Spleen (tissue), 11 donors: ENCODE measurements around the gene ORMDL2. TPM values are rescaled to one million over a fixed set of nuclear protein-coding genes. Genes with fewer than 3 reads are reported as not detected.
A peak's percentile ranks its signal among the peaks of the same experiment; 100 is the strongest.

Experiments used
- DNase-seq: peaks from one replicate; pipeline ENCODE4 v3.0.0-alpha.2; 2020
- H3K27ac ChIP-seq, 8 donors: fragments of 200-600 bp; sonication (generic) in 7 of 8; 1 replicate in 4 of 8; 2 replicates in 4 of 8; pipeline versions ENCODE4 v1.5.0 to v1.8.0; 2016 to 2021; ENCODE audit warnings: inconsistent platforms in 4 of 8, mild to moderate bottlenecking in 4 of 8, moderate library complexity in 1 of 8
- H3K27me3 ChIP-seq, 7 donors: fragments of 200-600 bp; sonication (generic) in 6 of 7; replicated peaks in 1 of 7; 1 replicate in 4 of 7; 2 replicates in 3 of 7; pipeline versions ENCODE4 v1.5.0 to v1.8.0; 2016 to 2021; ENCODE audit warnings: inconsistent platforms in 3 of 7, mild to moderate bottlenecking in 1 of 7
- H3K36me3 ChIP-seq, 6 donors: fragments of 200-600 bp; sonication (generic) in 5 of 6; 1 replicate in 4 of 6; 2 replicates in 2 of 6; pipeline versions ENCODE4 v1.5.0 to v1.8.0; 2016 to 2021; ENCODE audit warnings: inconsistent platforms in 2 of 6
- H3K4me1 ChIP-seq, 6 donors: fragments of 200-600 bp; sonication (generic) in 5 of 6; 1 replicate in 3 of 6; 2 replicates in 3 of 6; pipeline versions ENCODE4 v1.5.0 to v1.8.0; 2016 to 2021; ENCODE audit warnings: inconsistent platforms in 3 of 6
- H3K4me3 ChIP-seq, 8 donors: fragments of 200-600 bp; sonication (generic) in 7 of 8; 1 replicate in 4 of 8; 2 replicates in 4 of 8; pipeline versions ENCODE4 v1.5.0 to v1.8.0; 2016 to 2021; ENCODE audit warnings: inconsistent platforms in 4 of 8, mild to moderate bottlenecking in 4 of 8, moderate library complexity in 2 of 8
- H3K9me3 ChIP-seq, 8 donors: fragments of 200-600 bp; sonication (generic) in 7 of 8; 1 replicate in 4 of 8; 2 replicates in 4 of 8; pipeline versions ENCODE4 v1.5.0 to v1.8.0; 2016 to 2021; ENCODE audit warnings: inconsistent platforms in 4 of 8
- CTCF ChIP-seq, 11 experiments: fragments of 200-600 bp in 7 of 11; fragments of 450-650 bp in 4 of 11; sonication (generic) in 4 of 11; IDR thresholded peaks in 8 of 11; conservative IDR thresholded peaks in 3 of 11; 1 replicate in 7 of 11; 2 replicates in 4 of 11; pipeline versions ENCODE4 v1.4.0 to v1.8.0; 2016 to 2021; ENCODE audit warnings: antibody characterized with exemption in 11 of 11, inconsistent platforms in 4 of 11, mild to moderate bottlenecking in 1 of 11
- POLR2A ChIP-seq, 3 donors: fragments of 450-650 bp; IDR thresholded peaks; one replicate each; pipeline ENCODE4 v1.5.1; 2017; ENCODE audit warnings: antibody characterized with exemption in 3 of 3, mild to moderate bottlenecking in 1 of 3
- POLR2AphosphoS5 ChIP-seq, 3 donors: sonication (generic); formaldehyde crosslinking; IDR thresholded peaks; one replicate each; pipeline ENCODE4 v1.5.1; 2017; ENCODE audit warnings: antibody characterized with exemption in 3 of 3
- WGBS, 5 donors: extraction: QIAGEN DNeasy Blood & Tissue Kit in 3 of 5; methylation state at CpG; one replicate each; pipeline versions ENCODE4 v1.1.5 to v1.1.7; 2013 to 2018; 5-methylcytosine and 5-hydroxymethylcytosine counted together
- intact Hi-C: fragments of 100-400 bp; cut with DNase I; formaldehyde crosslinking; loops from one replicate; pipeline ENCODE4 v1.15.0; 2023; ENCODE audit warnings: low total_unique reads
- polyA plus RNA-seq, 3 donors: library from polyadenylated mRNA; stranded (reverse); fragments of 200-250 nt; gene quantifications; one replicate each; pipeline ENCODE4 v1.2.1, GENCODE V29; 2013
- total RNA-seq, 7 donors: library from RNA; depleted of rRNA in 3 of 7; stranded (reverse); fragments of >200 nt in 3 of 7; fragmentation: NEBNext Ultra II Directional in 4 of 7; extraction: Animal tissue kit (Norgen Biotek cat#: 25700) in 4 of 7; gene quantifications; one replicate each; pipeline versions ENCODE4 v1.1.0 to v1.2.1, GENCODE V29; 2016 to 2021
- donor health status: healthy with polysubstance abuse.
- donor health status: DM: no; HTN: no; CAD: no; lungs with moderate emphysema.
- donor health status: DM: no; HTN: no; CAD: no.
- donor health status: Bipolar disorder and iron deficiency.
- donor health status: healthy.
- donor health status: DM: no; HTN: no; CAD: no.
- donor health status: DM: yes; HTN: yes; CAD: no.

ORMDL2 gene
- total and polyA plus RNA-seq, 10 donors, result 18.8 to 34.6 (median 28.0) TPM

- Histone ChIP-seq H3K9me3 (no peaks in the 10 kb centered on the region), H3K36me3 (no peaks in the 10 kb centered on the region), H3K4me1 (peaks cover 0 to 40% (median 11%) of the 10 kb centered on the region in 6 donors), H3K27me3 (peaks cover 0 to 4% (median 0%) of the 10 kb centered on the region in 7 donors), H3K4me3 (peak overlapping the region in 1 of 8 donors; percentile 11), H3K27ac (peak overlapping the region; percentile 68 to 91 (median 86))
- DNase-seq, result peak; percentile 82
- intact Hi-C loops, result no loop called here
- WGBS, 5 donors, result 35 to 40% (median 37%) methylated on average over 5 to 6 of the region's 6 CpGs
- TF ChIP-seq CTCF (IDR thresholded peaks at IDR 0.05 in 8 of 11, conservative IDR thresholded peaks at IDR 0.05 in 3 of 11) (no peak), POLR2A (IDR thresholded peaks at IDR 0.05) (peak in 1 of 3 donors; percentile 12), POLR2AphosphoS5 (IDR thresholded peaks at IDR 0.05) (peak; percentile 39 to 90 (median 79))
Observed at GRCh38 chr12:55847603-55848291, 29.9 kb downstream of the ORMDL2 start.

- peak overlapping the region in 5 of 8 donors; percentile 86 to 91 (median 90) for H3K27ac ChIP-seq
- WGBS, 5 donors, result 74 to 93% (median 89%) methylated on average over 7 of the region's 7 CpGs
- peaks cover 0 to 4% (median 0%) of the 10 kb centered on the region in 7 donors for H3K27me3 ChIP-seq
- H3K9me3 ChIP-seq, result no peaks in the 10 kb centered on the region
- DNase-seq, result no peak
- intact Hi-C loops, result no loop called here
- TF ChIP-seq POLR2AphosphoS5 (IDR thresholded peaks at IDR 0.05) (no peak), POLR2A (IDR thresholded peaks at IDR 0.05) (no peak), CTCF (IDR thresholded peaks at IDR 0.05 in 8 of 11, conservative IDR thresholded peaks at IDR 0.05 in 3 of 11) (no peak)
- H3K4me1 ChIP-seq, result peaks cover 0 to 40% (median 11%) of the 10 kb centered on the region in 6 donors
- H3K36me3 ChIP-seq, result no peaks in the 10 kb centered on the region
- H3K4me3 ChIP-seq, result no peak overlapping the region
Observed at GRCh38 chr12:55849616-55850343, 31.9 kb downstream of the ORMDL2 start.

- H3K27ac ChIP-seq, result peak overlapping the region in 4 of 8 donors; percentile 86 to 91 (median 90)
- DNase-seq, result no peak
- H3K9me3 ChIP-seq, result no peaks in the 10 kb centered on the region
- peaks cover 0 to 4% (median 0%) of the 10 kb centered on the region in 7 donors for H3K27me3 ChIP-seq
- WGBS, 5 donors, result 43 to 71% (median 45%) methylated on average over 1 of the region's 1 CpG
- TF ChIP-seq POLR2AphosphoS5 (IDR thresholded peaks at IDR 0.05) (no peak), POLR2A (IDR thresholded peaks at IDR 0.05) (no peak), CTCF (IDR thresholded peaks at IDR 0.05 in 8 of 11, conservative IDR thresholded peaks at IDR 0.05 in 3 of 11) (no peak)
- H3K36me3 ChIP-seq, result no peaks in the 10 kb centered on the region
- peaks cover 0 to 40% (median 11%) of the 10 kb centered on the region in 6 donors for H3K4me1 ChIP-seq
- intact Hi-C loops, result no loop called here
- H3K4me3 ChIP-seq, result no peak overlapping the region
Observed at GRCh38 chr12:55850401-55850800, 32.6 kb downstream of the ORMDL2 start.

- no peaks in the 10 kb centered on the region for H3K9me3 ChIP-seq
- intact Hi-C loops, result no loop called here
- TF ChIP-seq POLR2A (IDR thresholded peaks at IDR 0.05), result no peak
- TF ChIP-seq POLR2AphosphoS5 (IDR thresholded peaks at IDR 0.05), result no peak
- no peak for TF ChIP-seq CTCF (IDR thresholded peaks at IDR 0.05 in 8 of 11, conservative IDR thresholded peaks at IDR 0.05 in 3 of 11)
- H3K27ac ChIP-seq, result peak overlapping the region in 3 of 8 donors; percentile 90 to 91 (median 90)
- H3K4me1 ChIP-seq, result peaks cover 0 to 38% (median 11%) of the 10 kb centered on the region in 6 donors
- peaks cover 0 to 4% (median 0%) of the 10 kb centered on the region in 7 donors for H3K27me3 ChIP-seq
- H3K36me3 ChIP-seq, result no peaks in the 10 kb centered on the region
- no peak for DNase-seq
- WGBS, 5 donors, result 82 to 93% (median 88%) methylated on average over 3 of the region's 3 CpGs
- H3K4me3 ChIP-seq, result no peak overlapping the region
Observed at GRCh38 chr12:55850893-55851292, 33.1 kb downstream of the ORMDL2 start.
